HFF-Myc (cell line): ENCODE data around the gene MRPL54.

Experiments used
- DNase-seq: peaks from one replicate; pipeline ENCODE4 v3.0.0-alpha.2; 2011; ENCODE audit warnings: low read depth; ENCODE audit errors: extremely low read depth
- H3K4me3 ChIP-seq: replicated peaks from 2 replicates; pipeline ENCODE4 v1.5.1; 2011; ENCODE audit warnings: low read depth, mild to moderate bottlenecking, control low read depth, low read length
- CTCF ChIP-seq: IDR thresholded peaks from 2 replicates; pipeline ENCODE4 v1.5.1; 2012; ENCODE audit warnings: mild to moderate bottlenecking, low read depth, low read length, control low read depth; ENCODE audit errors: missing control alignments

The MRPL54 gene

GRCh38 chr19:3762501-3763459 is at the start of gene MRPL54:
MRPL54 (plus strand) TSS chr19:3762682; CDS start chr19:3762701, 19 bp downstream.
- peak; percentile 96 for DNase-seq
- H3K4me3 ChIP-seq: peak within 1 kb of the TSS; percentile 71
- no peak for TF ChIP-seq CTCF

- H3K4me3 ChIP-seq: no peak overlapping the region
- TF ChIP-seq CTCF: no peak
- DNase-seq: no peak
Observed at GRCh38 chr19:3716147-3716668, 46.3 kb upstream of the MRPL54 start.

- no peak for DNase-seq
- H3K4me3 ChIP-seq: no peak overlapping the region
- no peak for TF ChIP-seq CTCF
Observed at GRCh38 chr19:3719868-3720267, 42.6 kb upstream of the MRPL54 start.

GRCh38 chr19:3720349-3720917 is 42.0 kb upstream of the MRPL54 start:
- no peak for DNase-seq
- H3K4me3 ChIP-seq: no peak overlapping the region
- TF ChIP-seq CTCF: no peak

- no peak for TF ChIP-seq CTCF
- H3K4me3 ChIP-seq: no peak overlapping the region
- DNase-seq: no peak
Observed at GRCh38 chr19:3721131-3721886, 41.2 kb upstream of the MRPL54 start.

GRCh38 chr19:3721887-3722442 is 40.5 kb upstream of the MRPL54 start:
- TF ChIP-seq CTCF: no peak
- no peak overlapping the region for H3K4me3 ChIP-seq
- DNase-seq: no peak
